Naive thymus-derived CD4-positive, alpha-beta T cell (primary cell): ENCODE data around the gene DGUOK. TPM values are rescaled to one million over a fixed set of nuclear protein-coding genes. Genes with fewer than 3 reads are reported as not detected.

Experiments used
- ATAC-seq: fragments of 150-1000 bp; cut with Tn5 transposase; 2 replicates; pipeline ENCODE4 v1.10.0; 2021; ENCODE audit warnings: mild to moderate bottlenecking, moderate library complexity
- CTCF ChIA-PET: fragments of 350-600 bp; sonication (Branson Sonifier 250); formaldehyde crosslinking; loops from one replicate; lab custom pipeline; 2021; ENCODE audit warnings: antibody characterized with exemption; lab: Charles Lee
- POLR2A ChIA-PET: fragments of 350-600 bp; sonication (Branson Sonifier 250); formaldehyde crosslinking; loops from one replicate; lab custom pipeline; 2021; ENCODE audit warnings: antibody characterized with exemption, inconsistent platforms; lab: Charles Lee
- DNase-seq, 9 donors: peaks; one replicate each; pipeline versions ENCODE4 v3.0.0 to v3.0.0-alpha.2; 2020 to 2022; ENCODE audit warnings: mixed read lengths in 1 of 9
- H3K27ac ChIP-seq: one replicate; pipeline ENCODE4 v1.7.0; 2013; ENCODE audit warnings: mild to moderate bottlenecking, low read depth, low read length, moderate library complexity
- H3K27me3 ChIP-seq, 2 donors: one replicate each; pipeline ENCODE4 v1.7.0; 2013; ENCODE audit warnings: low read length in 2 of 2, mild to moderate bottlenecking in 2 of 2, moderate library complexity in 2 of 2; ENCODE audit not compliant: control insufficient read depth in 2 of 2, insufficient read depth in 2 of 2
- H3K36me3 ChIP-seq, 3 experiments: 1 replicate in 2 of 3; 2 replicates in 1 of 3; pipeline ENCODE4 v1.7.0; 2013; ENCODE audit warnings: low read length in 3 of 3, mild to moderate bottlenecking in 3 of 3, moderate library complexity in 1 of 3; ENCODE audit not compliant: insufficient read depth in 3 of 3, control insufficient read depth in 2 of 3
- H3K4me1 ChIP-seq, 2 donors: one replicate each; pipeline ENCODE4 v1.7.0; 2013; ENCODE audit warnings: low read length in 2 of 2, mild to moderate bottlenecking in 2 of 2, moderate library complexity in 1 of 2; ENCODE audit not compliant: control insufficient read depth in 2 of 2, insufficient read depth in 2 of 2
- H3K4me3 ChIP-seq: 2 replicates; pipeline ENCODE4 v1.7.0; 2013; ENCODE audit warnings: mild to moderate bottlenecking, low read length
- H3K9me3 ChIP-seq, 3 experiments: 1 replicate in 2 of 3; 2 replicates in 1 of 3; pipeline ENCODE4 v1.7.0; 2013; ENCODE audit warnings: low read length in 3 of 3; ENCODE audit not compliant: control insufficient read depth in 2 of 3
- H3K27ac Mint-ChIP-seq, 9 donors: one replicate each; pipeline ENCODE4 v1.8.0; 2020 to 2022; ENCODE audit warnings: mixed read lengths in 9 of 9, mild to moderate bottlenecking in 8 of 9, moderate library complexity in 5 of 9, inconsistent platforms in 2 of 9
- H3K27me3 Mint-ChIP-seq, 5 donors: one replicate each; pipeline ENCODE4 v1.8.0; 2021 to 2022; ENCODE audit warnings: mixed read lengths in 5 of 5, mild to moderate bottlenecking in 1 of 5
- H3K36me3 Mint-ChIP-seq, 5 donors: one replicate each; pipeline ENCODE4 v1.8.0; 2020 to 2022; ENCODE audit warnings: mixed read lengths in 5 of 5, mild to moderate bottlenecking in 3 of 5, inconsistent platforms in 1 of 5
- H3K4me1 Mint-ChIP-seq, 7 donors: one replicate each; pipeline ENCODE4 v1.8.0; 2020 to 2022; ENCODE audit warnings: mixed read lengths in 7 of 7, mild to moderate bottlenecking in 3 of 7, inconsistent platforms in 1 of 7
- H3K4me3 Mint-ChIP-seq, 10 donors: one replicate each; pipeline ENCODE4 v1.8.0; 2020 to 2022; ENCODE audit warnings: mild to moderate bottlenecking in 10 of 10, mixed read lengths in 10 of 10, moderate library complexity in 6 of 10, inconsistent platforms in 2 of 10
- H3K9me3 Mint-ChIP-seq, 11 donors: one replicate each; pipeline ENCODE4 v1.8.0; 2020 to 2022; ENCODE audit warnings: mixed read lengths in 11 of 11, mild to moderate bottlenecking in 4 of 11, inconsistent platforms in 1 of 11, moderate library complexity in 1 of 11
- intact Hi-C, 2 donors: fragments of 100-400 bp; cut with micrococcal nuclease; formaldehyde crosslinking; loops; one replicate each; pipeline ENCODE4 v1.15.1; 2023
- polyA plus RNA-seq, 2 donors: library from polyadenylated mRNA; unstranded; fragments of 300-500 nt; fragmentation: Illumina TruSeq; gene quantifications; one replicate each; pipeline ENCODE4 v1.2.3, GENCODE V29; 2021
- total RNA-seq, 6 experiments: library from RNA in 5 of 6; stranded (reverse) in 5 of 6; gene quantifications; 1 replicate in 5 of 6; 2 replicates in 1 of 6; pipeline ENCODE4 v1.2.3 and lab custom pipeline; 2021 to 2026

Gene DGUOK
- total and polyA plus RNA-seq, 7 experiments from 2014 or later, result 43.1 to 220 (median 69.4) TPM

GRCh38 chr2:73972846-73973245 is 46.2 kb downstream of the DGUOK start:
- ATAC-seq (no peak), DNase-seq (no peak)
- intact Hi-C loops, result loop anchor here in 1 of 2 donors (10.0 kb wide), 1 partner anchor 562 kb away; no protein-coding TSS in a partner anchor
- no peaks in the 10 kb centered on the region for H3K36me3 ChIP-seq
- Mint-ChIP-seq H3K9me3 (peaks cover 0 to 2% (median 0%) of the 10 kb centered on the region in 11 donors), H3K36me3 (no peaks in the 10 kb centered on the region), H3K27me3 (no peaks in the 10 kb centered on the region), H3K4me3 (peak overlapping the region in 3 of 10 donors; percentile 19 to 81 (median 43)), H3K27ac (peak overlapping the region in 7 of 9 donors; percentile 44 to 94 (median 67)), H3K4me1 (peaks cover 53 to 94% (median 87%) of the 10 kb centered on the region in 7 donors)
- no peak overlapping the region for H3K27ac ChIP-seq
- POLR2A ChIA-PET, result interaction anchor here (0.6 to 0.7 kb wide), 2 partner anchors 10 to 48 kb away, joined by 3 to 5 read pairs; no protein-coding TSS in a partner anchor
- H3K27me3 ChIP-seq, result no peaks in the 10 kb centered on the region
- CTCF ChIA-PET, result no interaction called here
- peaks cover 25 to 49% of the 10 kb centered on the region in 2 donors for H3K4me1 ChIP-seq
- no peak overlapping the region for H3K4me3 ChIP-seq
- H3K9me3 ChIP-seq, result no peaks in the 10 kb centered on the region

- Histone ChIP-seq H3K4me3 (no peak overlapping the region), H3K4me1 (peaks cover 40 to 59% of the 10 kb centered on the region in 2 donors), H3K9me3 (no peaks in the 10 kb centered on the region), H3K27me3 (no peaks in the 10 kb centered on the region), H3K36me3 (no peaks in the 10 kb centered on the region), H3K27ac (no peak overlapping the region)
- Mint-ChIP-seq H3K27me3 (peaks cover 0 to 2% (median 0%) of the 10 kb centered on the region in 5 donors), H3K27ac (peak overlapping the region in 4 of 9 donors; percentile 18 to 86 (median 71)), H3K4me3 (peak overlapping the region in 3 of 10 donors; percentile 3 to 45 (median 19)), H3K36me3 (peaks cover 0 to 3% (median 0%) of the 10 kb centered on the region in 5 donors), H3K9me3 (peaks cover 0 to 2% (median 0%) of the 10 kb centered on the region in 11 donors), H3K4me1 (peaks cover 53 to 94% (median 84%) of the 10 kb centered on the region in 7 donors)
- ATAC-seq (no peak), DNase-seq (no peak)
- ChIA-PET CTCF (interaction anchor here (0.7 to 1.0 kb wide), 2 partner anchors 12 to 27 kb away, joined by 3 to 4 read pairs; no protein-coding TSS in a partner anchor), POLR2A (interaction anchor here (0.6 to 1.5 kb wide), 2 partner anchors 12 to 52 kb away, joined by 3 to 4 read pairs; no protein-coding TSS in a partner anchor)
- intact Hi-C loops, result loop anchor here in 1 of 2 donors (10.0 kb wide), 1 partner anchor 559 kb away; no protein-coding TSS in a partner anchor
Measured at GRCh38 chr2:73975731-73976130, 49.1 kb downstream of the DGUOK start.

- ChIA-PET CTCF (no interaction called here), POLR2A (interaction anchor here (0.7 to 1.5 kb wide), 2 partner anchors 11 to 56 kb away, joined by 3 to 4 read pairs; no protein-coding TSS in a partner anchor)
- peak overlapping the region in 6 of 9 donors; percentile 8 to 86 (median 68) for H3K27ac Mint-ChIP-seq
- Histone ChIP-seq H3K27ac (no peak overlapping the region), H3K9me3 (no peaks in the 10 kb centered on the region), H3K27me3 (no peaks in the 10 kb centered on the region), H3K36me3 (no peaks in the 10 kb centered on the region), H3K4me1 (peaks cover 37 to 61% of the 10 kb centered on the region in 2 donors), H3K4me3 (no peak overlapping the region)
- H3K4me3 Mint-ChIP-seq, result peak overlapping the region in 4 of 10 donors; percentile 0 to 52 (median 20)
- intact Hi-C loops, result loop anchor here in 1 of 2 donors (10.0 kb wide), 1 partner anchor 558 kb away; no protein-coding TSS in a partner anchor
- H3K36me3 Mint-ChIP-seq, result peaks cover 0 to 3% (median 0%) of the 10 kb centered on the region in 5 donors
- DNase-seq, result no peak
- ATAC-seq, result no peak
- H3K9me3 Mint-ChIP-seq, result no peaks in the 10 kb centered on the region
- H3K27me3 Mint-ChIP-seq, result peaks cover 0 to 11% (median 0%) of the 10 kb centered on the region in 5 donors
- H3K4me1 Mint-ChIP-seq, result peaks cover 54 to 94% (median 84%) of the 10 kb centered on the region in 7 donors
Measured at GRCh38 chr2:73976803-73977202, 50.1 kb downstream of the DGUOK start.

GRCh38 chr2:73977466-73977865 is 50.8 kb downstream of the DGUOK start:
- DNase-seq (no peak), ATAC-seq (no peak)
- no peaks in the 10 kb centered on the region for H3K9me3 ChIP-seq
- no peaks in the 10 kb centered on the region for H3K36me3 ChIP-seq
- Mint-ChIP-seq H3K27me3 (peaks cover 0 to 15% (median 0%) of the 10 kb centered on the region in 5 donors), H3K9me3 (no peaks in the 10 kb centered on the region), H3K4me1 (peaks cover 59 to 94% (median 84%) of the 10 kb centered on the region in 7 donors), H3K27ac (peak overlapping the region; percentile 34 to 86 (median 71)), H3K4me3 (peak overlapping the region in 9 of 10 donors; percentile 0 to 63 (median 52)), H3K36me3 (peaks cover 0 to 3% (median 0%) of the 10 kb centered on the region in 5 donors)
- H3K27me3 ChIP-seq, result no peaks in the 10 kb centered on the region
- no peak overlapping the region for H3K4me3 ChIP-seq
- H3K4me1 ChIP-seq, result peaks cover 33 to 55% of the 10 kb centered on the region in 2 donors
- intact Hi-C loops, result loop anchor here in 1 of 2 donors (10.0 kb wide), 1 partner anchor 557 kb away; no protein-coding TSS in a partner anchor
- no peak overlapping the region for H3K27ac ChIP-seq
- CTCF ChIA-PET, result no interaction called here
- POLR2A ChIA-PET, result no interaction called here

GRCh38 chr2:73979021-73979420 is 52.3 kb downstream of the DGUOK start:
- ChIA-PET POLR2A (interaction anchor here (0.5 to 3.7 kb wide), 8 partner anchors 9 to 86 kb away, joined by 3 to 19 read pairs (median 4); partner anchors contain the start of genes ACTG2 and DGUOK), CTCF (interaction anchor here (0.8 to 0.9 kb wide), 2 partner anchors 35 to 71 kb away, joined by 3 read pairs; no protein-coding TSS in a partner anchor)
- DNase-seq (peak in 8 of 9 donors; percentile 57 to 89 (median 78)), ATAC-seq (peak; percentile 90)
- Mint-ChIP-seq H3K4me1 (peaks cover 58 to 96% (median 87%) of the 10 kb centered on the region in 7 donors), H3K27me3 (peaks cover 0 to 28% (median 0%) of the 10 kb centered on the region in 5 donors), H3K4me3 (peak overlapping the region; percentile 48 to 80 (median 75)), H3K9me3 (no peaks in the 10 kb centered on the region), H3K36me3 (peaks cover 0 to 3% (median 0%) of the 10 kb centered on the region in 5 donors), H3K27ac (peak overlapping the region; percentile 81 to 96 (median 88))
- no peaks in the 10 kb centered on the region for H3K9me3 ChIP-seq
- H3K27me3 ChIP-seq, result no peaks in the 10 kb centered on the region
- intact Hi-C loops, result loop anchor here (1.0 to 10.0 kb wide), 3 partner anchors 8 to 556 kb away; no protein-coding TSS in a partner anchor
- H3K36me3 ChIP-seq, result no peaks in the 10 kb centered on the region
- peak overlapping the region; percentile 63 for H3K27ac ChIP-seq
- H3K4me3 ChIP-seq, result peak overlapping the region; percentile 43
- peaks cover 33 to 57% of the 10 kb centered on the region in 2 donors for H3K4me1 ChIP-seq

GRCh38 chr2:73979686-73980085 is 53.0 kb downstream of the DGUOK start:
- Mint-ChIP-seq H3K9me3 (no peaks in the 10 kb centered on the region), H3K27ac (peak overlapping the region in 8 of 9 donors; percentile 81 to 96 (median 90)), H3K4me1 (peaks cover 58 to 92% (median 84%) of the 10 kb centered on the region in 7 donors), H3K36me3 (peaks cover 0 to 3% (median 0%) of the 10 kb centered on the region in 5 donors), H3K27me3 (peaks cover 0 to 28% (median 0%) of the 10 kb centered on the region in 5 donors), H3K4me3 (peak overlapping the region; percentile 48 to 80 (median 75))
- CTCF ChIA-PET, result interaction anchor here (0.7 kb wide), 1 partner anchor 9 kb away, joined by 4 read pairs; no protein-coding TSS in a partner anchor
- intact Hi-C loops, result loop anchor here (1.0 to 10.0 kb wide), 4 partner anchors 8 to 555 kb away; partner anchors contain the start of gene BOLA3 (in 1 of the 2)
- no peaks in the 10 kb centered on the region for H3K27me3 ChIP-seq
- POLR2A ChIA-PET, result interaction anchor here (1.0 to 3.7 kb wide), 4 partner anchors 8 to 53 kb away, joined by 3 to 19 read pairs (median 4); partner anchors contain the start of gene DGUOK
- H3K27ac ChIP-seq, result peak overlapping the region; percentile 63
- ATAC-seq, result peak; percentile 13
- H3K9me3 ChIP-seq, result no peaks in the 10 kb centered on the region
- peak overlapping the region; percentile 43 for H3K4me3 ChIP-seq
- no peak for DNase-seq
- H3K36me3 ChIP-seq, result no peaks in the 10 kb centered on the region
- peaks cover 33 to 58% of the 10 kb centered on the region in 2 donors for H3K4me1 ChIP-seq
